Stomach (tissue), 4 donors: Measurements from ENCODE around the gene NRXN2.

Experiments
- POLR2A ChIP-seq, 4 donors: fragments of 450-650 bp; IDR thresholded peaks; one replicate each; pipeline ENCODE4 v1.6.1; 2016; ENCODE audit warnings: antibody characterized with exemption in 4 of 4, control low read depth in 2 of 4, mild to moderate bottlenecking in 1 of 4, moderate library complexity in 1 of 4
- POLR2AphosphoS5 ChIP-seq, 3 donors: sonication (generic); formaldehyde crosslinking; IDR thresholded peaks; one replicate each; pipeline ENCODE4 v1.6.1; 2016; ENCODE audit warnings: antibody characterized with exemption in 3 of 3

GRCh38 chr11:64616817-64617216, 106.2 kb downstream of the NRXN2 start:
- TF ChIP-seq POLR2A (IDR thresholded peaks at IDR 0.05) (no peak), POLR2AphosphoS5 (IDR thresholded peaks at IDR 0.05) (no peak)
